SK-N-SH treated with all-trans-retinoic acid at 6 μM for 48 hours (cell line): ENCODE measurements around the gene SAYSD1.

Source experiments
- ARNTL ChIP-seq: fragments of 450-650 bp; formaldehyde crosslinking; IDR thresholded peaks from 2 replicates; pipeline ENCODE4 v1.5.0; 2020; ENCODE audit warnings: low read depth, mild to moderate bottlenecking, moderate library complexity, borderline replicate concordance
- OSR1 ChIP-seq: fragments of 250-450 bp; sonication (Bioruptor Pico); IDR thresholded peaks from 2 replicates; pipeline ENCODE4 v1.8.0; 2022; ENCODE audit warnings: moderate library complexity, mild to moderate bottlenecking, inconsistent platforms
- RARB ChIP-seq: fragments of 250-450 bp; sonication (Bioruptor Pico); IDR thresholded peaks from 2 replicates; pipeline ENCODE4 v1.8.0; 2021; ENCODE audit warnings: mild to moderate bottlenecking, moderate library complexity
- TOX ChIP-seq: fragments of 250-450 bp; sonication (Bioruptor Pico); IDR thresholded peaks from 2 replicates; pipeline ENCODE4 v1.8.0; 2021; ENCODE audit warnings: mild to moderate bottlenecking, moderate library complexity, borderline replicate concordance
- ZNF8 ChIP-seq: fragments of 450-650 bp; formaldehyde crosslinking; IDR thresholded peaks from 2 replicates; pipeline ENCODE4 v1.5.0; 2020; ENCODE audit warnings: mild to moderate bottlenecking, moderate library complexity
- TF ChIP-seq, protein P1 (sequence below): fragments of 250-450 bp; sonication (Bioruptor Pico); IDR thresholded peaks from 2 replicates; pipeline ENCODE4 v1.8.0; 2021; ENCODE audit warnings: low read depth, mild to moderate bottlenecking, moderate library complexity, borderline replicate concordance
- TF ChIP-seq, protein P2 (sequence below): fragments of 250-450 bp; sonication (Bioruptor Pico); IDR thresholded peaks from 2 replicates; pipeline ENCODE4 v1.8.0; 2020; ENCODE audit warnings: mild to moderate bottlenecking, moderate library complexity, borderline replicate concordance

DNA sequence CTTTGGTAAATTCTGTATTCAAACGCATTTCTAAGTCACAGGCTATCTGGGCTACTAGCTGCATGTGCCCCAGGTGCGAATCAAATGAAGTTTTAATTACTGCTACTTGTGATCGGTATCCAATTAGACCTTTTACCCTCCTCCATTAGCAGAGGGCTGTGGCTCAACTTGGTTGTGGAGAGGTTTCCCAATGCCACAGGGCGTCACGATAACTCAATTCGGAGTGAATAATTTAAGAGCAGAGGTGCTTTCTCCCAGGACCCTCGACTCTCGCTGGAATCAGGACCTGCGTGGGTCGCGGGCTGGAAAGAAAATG is 640 bp downstream of the SAYSD1 start:
- TF ChIP-seq OSR1 (CRISPR knock-in tag) (no peak), ARNTL (CRISPR knock-in tag) (no peak), TOX (CRISPR knock-in tag) (no peak), RARB (CRISPR knock-in tag) (no peak), ZNF8 (CRISPR knock-in tag) (no peak)
- TF ChIP-seq, protein P1, sequence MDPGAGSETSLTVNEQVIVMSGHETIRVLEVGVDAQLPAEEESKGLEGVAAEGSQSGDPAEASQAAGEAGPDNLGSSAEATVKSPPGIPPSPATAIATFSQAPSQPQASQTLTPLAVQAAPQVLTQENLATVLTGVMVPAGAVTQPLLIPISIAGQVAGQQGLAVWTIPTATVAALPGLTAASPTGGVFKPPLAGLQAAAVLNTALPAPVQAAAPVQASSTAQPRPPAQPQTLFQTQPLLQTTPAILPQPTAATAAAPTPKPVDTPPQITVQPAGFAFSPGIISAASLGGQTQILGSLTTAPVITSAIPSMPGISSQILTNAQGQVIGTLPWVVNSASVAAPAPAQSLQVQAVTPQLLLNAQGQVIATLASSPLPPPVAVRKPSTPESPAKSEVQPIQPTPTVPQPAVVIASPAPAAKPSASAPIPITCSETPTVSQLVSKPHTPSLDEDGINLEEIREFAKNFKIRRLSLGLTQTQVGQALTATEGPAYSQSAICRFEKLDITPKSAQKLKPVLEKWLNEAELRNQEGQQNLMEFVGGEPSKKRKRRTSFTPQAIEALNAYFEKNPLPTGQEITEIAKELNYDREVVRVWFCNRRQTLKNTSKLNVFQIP (CRISPR knock-in tag), result no peak
- TF ChIP-seq, protein P2, sequence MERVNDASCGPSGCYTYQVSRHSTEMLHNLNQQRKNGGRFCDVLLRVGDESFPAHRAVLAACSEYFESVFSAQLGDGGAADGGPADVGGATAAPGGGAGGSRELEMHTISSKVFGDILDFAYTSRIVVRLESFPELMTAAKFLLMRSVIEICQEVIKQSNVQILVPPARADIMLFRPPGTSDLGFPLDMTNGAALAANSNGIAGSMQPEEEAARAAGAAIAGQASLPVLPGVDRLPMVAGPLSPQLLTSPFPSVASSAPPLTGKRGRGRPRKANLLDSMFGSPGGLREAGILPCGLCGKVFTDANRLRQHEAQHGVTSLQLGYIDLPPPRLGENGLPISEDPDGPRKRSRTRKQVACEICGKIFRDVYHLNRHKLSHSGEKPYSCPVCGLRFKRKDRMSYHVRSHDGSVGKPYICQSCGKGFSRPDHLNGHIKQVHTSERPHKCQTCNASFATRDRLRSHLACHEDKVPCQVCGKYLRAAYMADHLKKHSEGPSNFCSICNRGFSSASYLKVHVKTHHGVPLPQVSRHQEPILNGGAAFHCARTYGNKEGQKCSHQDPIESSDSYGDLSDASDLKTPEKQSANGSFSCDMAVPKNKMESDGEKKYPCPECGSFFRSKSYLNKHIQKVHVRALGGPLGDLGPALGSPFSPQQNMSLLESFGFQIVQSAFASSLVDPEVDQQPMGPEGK (CRISPR knock-in tag), result no peak
